Vagina (tissue), 2 donors: ENCODE data around the gene RIMS3. TPM values are rescaled to one million over a fixed set of nuclear protein-coding genes. Genes with fewer than 3 reads are reported as not detected.

Experiments
- DNase-seq, 2 donors: peaks; one replicate each; pipeline ENCODE4 v3.0.0-alpha.2; 2017; ENCODE audit errors: extremely low spot score in 2 of 2
- H3K27ac ChIP-seq: fragments of 200-600 bp; sonication (generic); one replicate; pipeline ENCODE4 v1.5.1; 2019
- H3K27me3 ChIP-seq: fragments of 200-600 bp; sonication (generic); one replicate; pipeline ENCODE4 v1.5.1; 2019
- H3K36me3 ChIP-seq, 2 donors: fragments of 200-600 bp; sonication (generic); one replicate each; pipeline ENCODE4 v1.5.1; 2017 to 2019
- H3K4me1 ChIP-seq: fragments of 200-600 bp; sonication (generic); one replicate; pipeline ENCODE4 v1.5.1; 2019
- H3K4me3 ChIP-seq, 2 donors: fragments of 200-600 bp; sonication (generic); 1 replicate in 1 of 2; 2 replicates in 1 of 2; pipeline ENCODE4 v1.5.1; 2016 to 2019
- H3K9me3 ChIP-seq: fragments of 200-600 bp; sonication (generic); one replicate; pipeline ENCODE4 v1.5.1; 2019
- CTCF ChIP-seq, 3 experiments: fragments of 450-650 bp in 2 of 3; fragments of 200-600 bp in 1 of 3; sonication (generic) in 1 of 3; IDR thresholded peaks; one replicate each; pipeline ENCODE4 v1.5.1; 2017 to 2019; ENCODE audit warnings: antibody characterized with exemption in 3 of 3, mild to moderate bottlenecking in 2 of 3, moderate library complexity in 2 of 3
- POLR2A ChIP-seq, 2 donors: fragments of 450-650 bp; IDR thresholded peaks; one replicate each; pipeline ENCODE4 v1.6.1; 2017; ENCODE audit warnings: antibody characterized with exemption in 2 of 2, mild to moderate bottlenecking in 2 of 2, moderate library complexity in 2 of 2
- POLR2AphosphoS5 ChIP-seq, 2 donors: sonication (generic); formaldehyde crosslinking; IDR thresholded peaks; one replicate each; pipeline ENCODE4 v1.9.0; 2017; ENCODE audit warnings: antibody characterized with exemption in 2 of 2, mild to moderate bottlenecking in 2 of 2, low read depth in 1 of 2; ENCODE audit not compliant: insufficient read depth in 1 of 2
- intact Hi-C: fragments of 100-400 bp; cut with DNase I; formaldehyde crosslinking; loops from one replicate; pipeline ENCODE4 v1.15.1; 2023
- total RNA-seq: library from RNA; depleted of rRNA; stranded (reverse); fragments of >200 nt; gene quantifications from one replicate; pipeline ENCODE4 v1.2.3, GENCODE V29; 2016

The RIMS3 gene
- total RNA-seq, 1 donor from 2014 or later = 4.7 TPM

- intact Hi-C loops = no loop called here
- H3K4me3 ChIP-seq = no peak overlapping the region
- no peaks in the 10 kb centered on the region for H3K36me3 ChIP-seq
- H3K9me3 ChIP-seq = no peaks in the 10 kb centered on the region
- no peak overlapping the region for H3K27ac ChIP-seq
- H3K27me3 ChIP-seq = no peaks in the 10 kb centered on the region
- peaks cover 13% of the 10 kb centered on the region for H3K4me1 ChIP-seq
- TF ChIP-seq POLR2A (IDR thresholded peaks at IDR 0.05) (no peak), CTCF (IDR thresholded peaks at IDR 0.05) (no peak), POLR2AphosphoS5 (IDR thresholded peaks at IDR 0.05; ENCODE audit: insufficient read depth in 1 of 2, low read depth in 1 of 2) (no peak)
- DNase-seq = no peak
Observed at GRCh38 chr1:40662864-40663263, 2.6 kb downstream of the RIMS3 start.

GRCh38 chr1:40662151-40662550, 3.3 kb downstream of the RIMS3 start:
- no peaks in the 10 kb centered on the region for H3K9me3 ChIP-seq
- no peak overlapping the region for H3K27ac ChIP-seq
- TF ChIP-seq CTCF (IDR thresholded peaks at IDR 0.05) = no peak
- TF ChIP-seq POLR2A (IDR thresholded peaks at IDR 0.05) = no peak
- no peak for TF ChIP-seq POLR2AphosphoS5 (IDR thresholded peaks at IDR 0.05; ENCODE audit: insufficient read depth in 1 of 2, low read depth in 1 of 2)
- H3K36me3 ChIP-seq = no peaks in the 10 kb centered on the region
- no peak for DNase-seq
- H3K4me3 ChIP-seq = no peak overlapping the region
- peaks cover 13% of the 10 kb centered on the region for H3K4me1 ChIP-seq
- no peaks in the 10 kb centered on the region for H3K27me3 ChIP-seq
- intact Hi-C loops = no loop called here

GRCh38 chr1:40661678-40662077, 3.8 kb downstream of the RIMS3 start:
- no peak for TF ChIP-seq POLR2AphosphoS5 (IDR thresholded peaks at IDR 0.05; ENCODE audit: insufficient read depth in 1 of 2, low read depth in 1 of 2)
- no peak for TF ChIP-seq CTCF (IDR thresholded peaks at IDR 0.05)
- no peak for TF ChIP-seq POLR2A (IDR thresholded peaks at IDR 0.05)
- no peak for DNase-seq
- H3K9me3 ChIP-seq = no peaks in the 10 kb centered on the region
- no peak overlapping the region for H3K27ac ChIP-seq
- no peak overlapping the region for H3K4me3 ChIP-seq
- no peaks in the 10 kb centered on the region for H3K36me3 ChIP-seq
- H3K4me1 ChIP-seq = peaks cover 13% of the 10 kb centered on the region
- H3K27me3 ChIP-seq = no peaks in the 10 kb centered on the region
- intact Hi-C loops = no loop called here

- H3K9me3 ChIP-seq = no peaks in the 10 kb centered on the region
- no peaks in the 10 kb centered on the region for H3K27me3 ChIP-seq
- H3K4me3 ChIP-seq = no peak overlapping the region
- intact Hi-C loops = no loop called here
- no peak overlapping the region for H3K27ac ChIP-seq
- H3K4me1 ChIP-seq = peaks cover 5% of the 10 kb centered on the region
- TF ChIP-seq CTCF (IDR thresholded peaks at IDR 0.05) = no peak
- TF ChIP-seq POLR2AphosphoS5 (IDR thresholded peaks at IDR 0.05; ENCODE audit: insufficient read depth in 1 of 2, low read depth in 1 of 2) = no peak
- no peak for TF ChIP-seq POLR2A (IDR thresholded peaks at IDR 0.05)
- DNase-seq = no peak
- no peaks in the 10 kb centered on the region for H3K36me3 ChIP-seq
Observed at GRCh38 chr1:40659649-40659947, 5.9 kb downstream of the RIMS3 start.

GRCh38 chr1:40658751-40659648, 6.5 kb downstream of the RIMS3 start:
- H3K27me3 ChIP-seq = no peaks in the 10 kb centered on the region

More at GRCh38 chr1:40658751-40659648, 6.5 kb downstream of the RIMS3 start:
- peaks cover 5% of the 10 kb centered on the region for H3K4me1 ChIP-seq
- TF ChIP-seq POLR2A (IDR thresholded peaks at IDR 0.05) (no peak), POLR2AphosphoS5 (IDR thresholded peaks at IDR 0.05; ENCODE audit: insufficient read depth in 1 of 2, low read depth in 1 of 2) (no peak), CTCF (IDR thresholded peaks at IDR 0.05) (no peak)
- no peak overlapping the region for H3K27ac ChIP-seq
- no peaks in the 10 kb centered on the region for H3K9me3 ChIP-seq
- no peak for DNase-seq
- intact Hi-C loops = no loop called here
- no peaks in the 10 kb centered on the region for H3K36me3 ChIP-seq
- no peak overlapping the region for H3K4me3 ChIP-seq
